ENCODE results near the gene CEMIP.
A peak's percentile ranks its signal among the peaks of the same experiment; 100 is the strongest.

The CEMIP gene

GRCh38 chr15:80904998-80905397 is 125.8 kb downstream of the CEMIP start:
- DNase-seq (ENCODE audit: low read depth), result peak; percentile 24
- no peak overlapping the region for H3K4me3 ChIP-seq (ENCODE audit: control insufficient read depth, low read depth, low read length)
- no peak for TF ChIP-seq CTCF (conservative IDR thresholded peaks at IDR 0.05; ENCODE audit: control insufficient read depth, insufficient read depth, low read depth, low read length)

- DNase-seq (ENCODE audit: low read depth), result peak; percentile 35
- no peak overlapping the region for H3K4me3 ChIP-seq (ENCODE audit: control insufficient read depth, low read depth, low read length)
- TF ChIP-seq CTCF (conservative IDR thresholded peaks at IDR 0.05; ENCODE audit: control insufficient read depth, insufficient read depth, low read depth, low read length), result no peak
Observed at GRCh38 chr15:80906159-80906766, 127.1 kb downstream of the CEMIP start.

GRCh38 chr15:80911821-80912220 is 132.7 kb downstream of the CEMIP start:
- no peak for DNase-seq (ENCODE audit: low read depth)
- H3K4me3 ChIP-seq (ENCODE audit: control insufficient read depth, low read depth, low read length), result no peak overlapping the region
- TF ChIP-seq CTCF (conservative IDR thresholded peaks at IDR 0.05; ENCODE audit: control insufficient read depth, insufficient read depth, low read depth, low read length), result no peak

GRCh38 chr15:80912673-80913072 is 133.5 kb downstream of the CEMIP start:
- DNase-seq (ENCODE audit: low read depth), result no peak
- no peak overlapping the region for H3K4me3 ChIP-seq (ENCODE audit: control insufficient read depth, low read depth, low read length)
- TF ChIP-seq CTCF (conservative IDR thresholded peaks at IDR 0.05; ENCODE audit: control insufficient read depth, insufficient read depth, low read depth, low read length), result no peak

- DNase-seq (ENCODE audit: low read depth), result no peak
- H3K4me3 ChIP-seq (ENCODE audit: control insufficient read depth, low read depth, low read length), result no peak overlapping the region
- TF ChIP-seq CTCF (conservative IDR thresholded peaks at IDR 0.05; ENCODE audit: control insufficient read depth, insufficient read depth, low read depth, low read length), result no peak
Observed at GRCh38 chr15:80913541-80913940, 134.4 kb downstream of the CEMIP start.

- H3K4me3 ChIP-seq (ENCODE audit: control insufficient read depth, low read depth, low read length), result no peak overlapping the region
- TF ChIP-seq CTCF (conservative IDR thresholded peaks at IDR 0.05; ENCODE audit: control insufficient read depth, insufficient read depth, low read depth, low read length), result no peak
- DNase-seq (ENCODE audit: low read depth), result no peak
Observed at GRCh38 chr15:80915472-80915871, 136.3 kb downstream of the CEMIP start.

GRCh38 chr15:80916056-80916455 is 136.9 kb downstream of the CEMIP start:
- no peak for TF ChIP-seq CTCF (conservative IDR thresholded peaks at IDR 0.05; ENCODE audit: control insufficient read depth, insufficient read depth, low read depth, low read length)
- no peak overlapping the region for H3K4me3 ChIP-seq (ENCODE audit: control insufficient read depth, low read depth, low read length)
- no peak for DNase-seq (ENCODE audit: low read depth)
